Testis (tissue), 2 donors: ENCODE results near the gene XG.

ENCODE experiments used
- CTCF ChIP-seq, 3 experiments: fragments of 450-650 bp in 2 of 3; fragments of 200-600 bp in 1 of 3; sonication (generic) in 1 of 3; IDR thresholded peaks; one replicate each; pipeline ENCODE4 v1.5.1; 2016 to 2019; ENCODE audit warnings: antibody characterized with exemption in 3 of 3, mild to moderate bottlenecking in 2 of 3, moderate library complexity in 1 of 3
- POLR2A ChIP-seq: fragments of 450-650 bp; IDR thresholded peaks from one replicate; pipeline ENCODE4 v1.6.1; 2017; ENCODE audit warnings: antibody characterized with exemption, mild to moderate bottlenecking, moderate library complexity

DNA sequence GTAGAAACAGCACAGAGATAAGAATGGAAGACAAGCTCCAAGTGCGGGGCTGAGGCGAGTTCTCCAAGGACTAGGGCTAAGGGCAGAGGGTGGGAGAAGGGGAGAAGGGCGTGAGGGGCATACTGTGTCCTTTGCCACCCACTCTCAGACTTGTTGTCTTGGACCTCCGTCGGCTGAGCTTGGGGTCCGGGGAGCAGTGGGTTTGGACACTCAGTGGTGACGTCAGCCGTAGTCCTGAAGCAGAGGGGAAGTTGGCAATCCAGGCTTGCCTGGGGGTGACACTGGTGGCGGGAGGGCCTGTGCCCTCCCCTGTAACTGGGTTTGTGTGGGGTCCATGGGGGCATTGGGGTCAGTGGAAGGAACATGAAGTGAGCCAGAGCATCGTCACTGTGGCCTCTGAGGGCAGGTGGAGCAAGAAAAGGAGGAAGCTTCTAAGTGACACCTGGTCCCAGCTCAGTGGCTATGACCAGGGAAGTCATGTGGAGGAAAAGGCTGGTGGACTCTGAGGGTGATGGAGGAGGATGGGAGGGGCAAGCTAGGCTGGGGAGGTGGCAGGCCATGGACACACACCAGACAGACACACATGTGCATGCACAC lies 43.1 kb upstream of the XG start:
- TF ChIP-seq CTCF (IDR thresholded peaks at IDR 0.05) (no peak), POLR2A (no peak)
